Brain microvascular endothelial cell (primary cell): ENCODE measurements around the gene MXRA8.

ENCODE experiments used
- DNase-seq: peaks from one replicate; pipeline ENCODE4 v3.0.0-alpha.2; 2020
- H3K27ac ChIP-seq: fragments of 250-450 bp; sonication (Bioruptor Pico); 2 replicates; pipeline ENCODE4 v1.5.1; 2020; ENCODE audit warnings: mild to moderate bottlenecking, moderate library complexity
- H3K27me3 ChIP-seq: fragments of 250-450 bp; sonication (Bioruptor Pico); replicated peaks from 2 replicates; pipeline ENCODE4 v1.5.1; 2020; ENCODE audit warnings: mild to moderate bottlenecking
- H3K36me3 ChIP-seq: fragments of 250-450 bp; sonication (Bioruptor Pico); replicated peaks from 2 replicates; pipeline ENCODE4 v1.5.1; 2020; ENCODE audit warnings: mild to moderate bottlenecking
- H3K4me3 ChIP-seq: 2 replicates; pipeline ENCODE4 v1.5.1; 2011; ENCODE audit warnings: low read depth, mild to moderate bottlenecking, control low read depth, low read length, moderate library complexity
- in situ Hi-C: cut with HindIII; loops from 2 replicates; pipeline ENCODE4 v1.10.0; 2017; ENCODE audit warnings: low sequenced_read_pairs, low pct_ligation_motif_present
- TF ChIP-seq, protein P1 (sequence below): IDR thresholded peaks from 2 replicates; pipeline ENCODE4 v1.5.1; 2011; ENCODE audit warnings: low read depth, mild to moderate bottlenecking, moderate library complexity, low read length, control low read depth, inconsistent platforms; ENCODE audit errors: missing control alignments

The MXRA8 gene

GRCh38 chr1:1342061-1342562 lies 16.2 kb downstream of the MXRA8 start:
- no peak overlapping the region for H3K27ac ChIP-seq
- no peaks in the 10 kb centered on the region for H3K27me3 ChIP-seq
- in situ Hi-C loops: no loop called here
- peaks cover 29% of the 10 kb centered on the region for H3K36me3 ChIP-seq
- no peak for DNase-seq
- H3K4me3 ChIP-seq: no peak overlapping the region
- TF ChIP-seq, protein P1, sequence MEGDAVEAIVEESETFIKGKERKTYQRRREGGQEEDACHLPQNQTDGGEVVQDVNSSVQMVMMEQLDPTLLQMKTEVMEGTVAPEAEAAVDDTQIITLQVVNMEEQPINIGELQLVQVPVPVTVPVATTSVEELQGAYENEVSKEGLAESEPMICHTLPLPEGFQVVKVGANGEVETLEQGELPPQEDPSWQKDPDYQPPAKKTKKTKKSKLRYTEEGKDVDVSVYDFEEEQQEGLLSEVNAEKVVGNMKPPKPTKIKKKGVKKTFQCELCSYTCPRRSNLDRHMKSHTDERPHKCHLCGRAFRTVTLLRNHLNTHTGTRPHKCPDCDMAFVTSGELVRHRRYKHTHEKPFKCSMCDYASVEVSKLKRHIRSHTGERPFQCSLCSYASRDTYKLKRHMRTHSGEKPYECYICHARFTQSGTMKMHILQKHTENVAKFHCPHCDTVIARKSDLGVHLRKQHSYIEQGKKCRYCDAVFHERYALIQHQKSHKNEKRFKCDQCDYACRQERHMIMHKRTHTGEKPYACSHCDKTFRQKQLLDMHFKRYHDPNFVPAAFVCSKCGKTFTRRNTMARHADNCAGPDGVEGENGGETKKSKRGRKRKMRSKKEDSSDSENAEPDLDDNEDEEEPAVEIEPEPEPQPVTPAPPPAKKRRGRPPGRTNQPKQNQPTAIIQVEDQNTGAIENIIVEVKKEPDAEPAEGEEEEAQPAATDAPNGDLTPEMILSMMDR: no peak

GRCh38 chr1:1341549-1342021 lies 16.8 kb downstream of the MXRA8 start:
- Histone ChIP-seq H3K27me3 (no peaks in the 10 kb centered on the region), H3K27ac (no peak overlapping the region), H3K36me3 (peaks cover 29% of the 10 kb centered on the region), H3K4me3 (no peak overlapping the region)
- TF ChIP-seq, protein P1: no peak
- in situ Hi-C loops: no loop called here
- no peak for DNase-seq

- DNase-seq: no peak
- Histone ChIP-seq H3K36me3 (peaks cover 32% of the 10 kb centered on the region), H3K4me3 (no peak overlapping the region), H3K27me3 (no peaks in the 10 kb centered on the region), H3K27ac (no peak overlapping the region)
- TF ChIP-seq, protein P1: no peak
- in situ Hi-C loops: no loop called here
These were observed 17.4 kb downstream of the MXRA8 start for GRCh38 chr1:1340791-1341548.

GRCh38 chr1:1340185-1340584 lies 18.2 kb downstream of the MXRA8 start:
- Histone ChIP-seq H3K36me3 (peaks cover 39% of the 10 kb centered on the region), H3K4me3 (no peak overlapping the region), H3K27me3 (no peaks in the 10 kb centered on the region), H3K27ac (no peak overlapping the region)
- TF ChIP-seq, protein P1: no peak
- no peak for DNase-seq
- in situ Hi-C loops: no loop called here

DNA sequence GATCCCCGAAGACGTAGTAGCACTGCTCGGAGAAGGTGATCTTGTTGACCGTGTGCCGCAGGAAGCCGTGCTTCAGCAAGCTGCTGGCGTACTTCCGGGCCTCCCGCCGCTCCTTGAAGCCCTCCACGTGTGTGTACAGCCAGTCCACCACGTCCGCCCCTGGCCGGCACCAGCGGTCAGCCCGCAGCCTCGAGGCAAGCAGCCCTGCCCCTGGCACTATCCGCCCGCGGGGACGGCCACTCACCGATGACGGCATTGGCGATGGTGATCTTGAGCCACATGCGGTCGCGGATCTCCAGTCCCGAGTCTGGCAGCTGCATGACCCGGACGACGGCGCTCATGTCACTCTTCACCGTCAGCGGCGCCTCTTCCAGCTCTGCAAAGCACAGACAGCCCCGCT lies 20.1 kb downstream of the MXRA8 start:
- Histone ChIP-seq H3K36me3 (peaks cover 39% of the 10 kb centered on the region), H3K27ac (no peak overlapping the region), H3K4me3 (no peak overlapping the region), H3K27me3 (no peaks in the 10 kb centered on the region)
- no peak for DNase-seq
- TF ChIP-seq, protein P1: no peak
- in situ Hi-C loops: no loop called here
